Left ventricle myocardium inferior (tissue), 1 donor: ENCODE results near the gene AACS. TPM values are rescaled to one million over a fixed set of nuclear protein-coding genes. Genes with fewer than 3 reads are reported as not detected.

Experiments used
- DNase-seq: peaks from one replicate; pipeline ENCODE4 v3.0.0-alpha.2; 2020
- H3K27ac ChIP-seq: fragments of 200-600 bp; replicated peaks from 2 replicates; pipeline ENCODE4 v1.8.0; 2021
- H3K27me3 ChIP-seq: fragments of 200-600 bp; 2 replicates; pipeline ENCODE4 v1.8.0; 2021; ENCODE audit warnings: low read depth
- H3K36me3 ChIP-seq: fragments of 200-600 bp; 2 replicates; pipeline ENCODE4 v1.8.0; 2021
- H3K4me1 ChIP-seq: fragments of 200-600 bp; 2 replicates; pipeline ENCODE4 v1.8.0; 2021
- H3K4me3 ChIP-seq: fragments of 200-600 bp; 2 replicates; pipeline ENCODE4 v1.8.0; 2021; ENCODE audit warnings: mild to moderate bottlenecking, moderate library complexity
- H3K9me3 ChIP-seq: fragments of 200-600 bp; replicated peaks from 2 replicates; pipeline ENCODE4 v1.8.0; 2021
- intact Hi-C: fragments of 100-400 bp; cut with micrococcal nuclease; formaldehyde crosslinking; loops from one replicate; pipeline ENCODE4 v1.11.0; 2022
- total RNA-seq: library from RNA; stranded (reverse); fragmentation: NEBNext Ultra II Directional; extraction: Animal tissue kit (Norgen Biotek cat#: 25700); gene quantifications from one replicate; pipeline ENCODE4 v1.2.1, GENCODE V29; 2021
- TF ChIP-seq, protein P1 (sequence below): fragments of 200-600 bp; IDR thresholded peaks from 2 replicates; pipeline ENCODE4 v1.8.0; 2021; ENCODE audit warnings: antibody characterized with exemption, mild to moderate bottlenecking, borderline replicate concordance
- donor health status: DM: no; HTN: yes; CAD: no; lungs with severe emphysema.

The AACS gene
- total RNA-seq, 1 donor from 2014 or later = 11.5 TPM

DNA sequence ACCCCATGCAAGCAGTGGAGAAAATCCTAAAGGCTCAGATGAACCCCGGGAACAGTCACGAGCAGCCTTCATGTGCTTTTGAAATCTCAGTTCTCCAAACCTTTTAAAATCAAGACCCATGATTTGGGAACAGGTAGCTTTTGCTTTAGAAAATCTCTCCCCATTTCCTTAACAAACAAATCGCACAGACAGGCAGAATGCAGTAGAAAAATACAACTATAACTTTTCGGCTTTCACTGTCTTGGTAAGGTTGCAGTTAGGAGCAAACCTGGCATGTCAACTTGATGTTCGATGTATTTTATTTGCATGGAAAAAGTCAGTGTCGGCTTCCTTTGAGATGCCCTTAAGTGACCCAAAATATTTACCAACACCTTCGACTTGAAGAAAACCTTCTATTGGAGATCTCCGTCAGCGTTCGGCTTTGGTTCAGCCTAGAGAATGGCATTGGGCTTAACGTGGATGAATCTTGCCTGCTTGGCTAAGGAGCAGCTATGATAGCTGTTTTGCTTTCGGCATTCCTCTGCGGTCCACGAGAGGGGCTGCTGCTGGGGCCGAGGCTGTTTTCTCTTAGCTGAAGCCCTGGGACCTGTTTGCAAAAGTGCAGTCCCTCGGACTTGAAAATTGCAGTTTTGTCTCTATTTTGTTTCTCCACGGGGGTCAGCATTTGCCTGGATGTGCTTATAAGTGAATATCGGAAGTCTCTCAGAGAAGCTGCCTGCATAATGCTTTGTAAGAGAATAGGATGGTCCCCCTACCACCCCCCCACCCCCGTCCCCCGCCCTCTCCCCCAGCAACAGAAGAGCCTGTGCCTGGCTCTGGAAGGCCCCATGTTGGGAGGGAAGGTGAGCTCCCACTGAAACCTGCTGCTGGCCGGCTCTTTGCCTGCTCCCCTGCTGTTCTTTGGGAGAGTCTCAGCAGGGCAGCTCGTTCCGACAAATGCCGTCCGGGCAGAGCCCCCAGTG, 122.8 kb downstream of the AACS start:
- H3K27ac ChIP-seq = no peak overlapping the region
- DNase-seq = no peak
- H3K9me3 ChIP-seq = no peaks in the 10 kb centered on the region
- intact Hi-C loops = loop anchor here (10.0 kb wide), 2 partner anchors 217 to 1557 kb away; no protein-coding TSS in a partner anchor
- peaks cover 85% of the 10 kb centered on the region for H3K27me3 ChIP-seq
- H3K36me3 ChIP-seq = no peaks in the 10 kb centered on the region
- peak overlapping the region; percentile 67 for H3K4me3 ChIP-seq
- peaks cover 28% of the 10 kb centered on the region for H3K4me1 ChIP-seq
- TF ChIP-seq, protein P1, sequence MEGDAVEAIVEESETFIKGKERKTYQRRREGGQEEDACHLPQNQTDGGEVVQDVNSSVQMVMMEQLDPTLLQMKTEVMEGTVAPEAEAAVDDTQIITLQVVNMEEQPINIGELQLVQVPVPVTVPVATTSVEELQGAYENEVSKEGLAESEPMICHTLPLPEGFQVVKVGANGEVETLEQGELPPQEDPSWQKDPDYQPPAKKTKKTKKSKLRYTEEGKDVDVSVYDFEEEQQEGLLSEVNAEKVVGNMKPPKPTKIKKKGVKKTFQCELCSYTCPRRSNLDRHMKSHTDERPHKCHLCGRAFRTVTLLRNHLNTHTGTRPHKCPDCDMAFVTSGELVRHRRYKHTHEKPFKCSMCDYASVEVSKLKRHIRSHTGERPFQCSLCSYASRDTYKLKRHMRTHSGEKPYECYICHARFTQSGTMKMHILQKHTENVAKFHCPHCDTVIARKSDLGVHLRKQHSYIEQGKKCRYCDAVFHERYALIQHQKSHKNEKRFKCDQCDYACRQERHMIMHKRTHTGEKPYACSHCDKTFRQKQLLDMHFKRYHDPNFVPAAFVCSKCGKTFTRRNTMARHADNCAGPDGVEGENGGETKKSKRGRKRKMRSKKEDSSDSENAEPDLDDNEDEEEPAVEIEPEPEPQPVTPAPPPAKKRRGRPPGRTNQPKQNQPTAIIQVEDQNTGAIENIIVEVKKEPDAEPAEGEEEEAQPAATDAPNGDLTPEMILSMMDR = no peak

DNA sequence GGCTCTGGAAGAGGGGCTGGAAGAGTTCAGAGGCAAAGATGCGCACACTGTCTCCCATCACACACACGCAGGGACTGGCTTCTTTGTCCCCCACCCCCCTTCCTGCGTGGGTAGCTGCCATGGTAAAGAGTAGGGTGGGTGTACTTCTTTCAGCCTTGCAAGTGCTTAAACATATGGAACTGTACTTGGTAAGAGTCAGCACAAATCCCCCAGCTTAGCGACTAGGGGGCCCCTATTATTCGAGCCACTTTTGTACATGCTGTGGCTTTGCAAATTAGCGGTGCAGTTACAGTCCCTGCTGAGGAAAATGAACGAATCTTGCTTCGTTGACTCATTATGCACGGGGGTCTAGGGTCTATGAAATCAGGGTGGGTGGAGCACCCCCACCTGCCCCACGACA, 123.8 kb downstream of the AACS start:
- Histone ChIP-seq H3K27ac (no peak overlapping the region), H3K4me1 (peaks cover 21% of the 10 kb centered on the region), H3K36me3 (no peaks in the 10 kb centered on the region), H3K4me3 (no peak overlapping the region), H3K9me3 (no peaks in the 10 kb centered on the region), H3K27me3 (peaks cover 85% of the 10 kb centered on the region)
- no peak for DNase-seq
- intact Hi-C loops = loop anchor here (10.0 kb wide), 2 partner anchors 216 to 1556 kb away; no protein-coding TSS in a partner anchor
- TF ChIP-seq, protein P1 = no peak

DNA sequence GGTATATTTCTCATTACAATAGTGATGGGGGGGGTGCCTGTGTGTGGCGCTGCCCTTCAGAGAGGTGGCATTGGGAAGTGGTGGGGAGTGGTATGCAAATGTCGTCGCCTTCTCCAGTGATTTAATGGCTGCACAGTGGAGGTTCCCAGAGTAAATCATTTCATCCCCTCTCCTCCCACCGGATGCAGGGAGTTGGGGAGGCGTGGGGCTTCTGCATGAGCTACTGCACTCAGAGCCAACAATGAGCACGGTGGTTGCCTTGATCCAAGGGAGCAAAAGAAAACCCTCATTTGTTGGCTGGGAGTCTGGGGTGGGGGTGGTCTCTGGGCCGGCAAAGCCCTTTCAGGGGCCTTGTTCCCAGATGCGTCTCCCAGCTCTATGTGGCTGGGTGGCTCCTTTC, 124.3 kb downstream of the AACS start:
- Histone ChIP-seq H3K9me3 (no peaks in the 10 kb centered on the region), H3K4me3 (no peak overlapping the region), H3K4me1 (peaks cover 21% of the 10 kb centered on the region), H3K27ac (no peak overlapping the region), H3K36me3 (no peaks in the 10 kb centered on the region), H3K27me3 (peaks cover 85% of the 10 kb centered on the region)
- intact Hi-C loops = loop anchor here (10.0 kb wide), 2 partner anchors 215 to 1555 kb away; no protein-coding TSS in a partner anchor
- TF ChIP-seq, protein P1 = no peak
- no peak for DNase-seq

DNA sequence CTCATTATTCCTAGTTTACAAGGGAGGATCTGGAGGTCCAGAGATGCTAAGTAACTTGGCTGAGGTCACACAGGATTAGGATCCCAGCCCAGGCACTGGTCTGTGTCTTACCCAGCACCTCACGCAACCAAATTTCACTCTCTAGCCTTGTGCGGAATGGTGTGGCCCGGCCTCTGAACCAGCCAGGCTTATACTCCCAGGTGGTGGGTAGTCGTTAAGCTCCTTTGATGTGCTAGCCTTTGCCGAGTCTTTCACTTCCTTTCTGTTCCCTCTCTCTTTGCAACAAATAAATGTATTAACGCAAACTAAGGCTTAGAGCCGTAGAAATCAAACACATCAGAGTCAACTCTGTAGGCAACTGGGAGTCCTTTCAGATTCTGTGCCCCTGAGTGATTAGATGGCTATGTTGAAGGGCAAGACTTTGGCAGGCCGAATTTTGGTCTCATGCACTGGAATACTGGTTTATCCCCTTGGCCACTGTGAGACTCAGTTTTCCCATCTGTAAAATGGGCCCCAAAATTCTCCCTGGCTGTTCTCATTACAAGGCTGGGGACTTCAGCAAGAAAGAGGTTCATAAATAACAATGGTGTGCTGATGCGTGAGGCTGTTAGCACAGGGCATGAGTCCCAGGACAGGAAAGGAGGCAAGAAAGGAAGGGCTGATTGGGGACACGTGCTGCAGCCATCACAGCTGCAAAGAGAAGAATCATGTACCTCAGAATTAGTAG, 126.3 kb downstream of the AACS start:
- TF ChIP-seq, protein P1 = no peak
- Histone ChIP-seq H3K9me3 (no peaks in the 10 kb centered on the region), H3K36me3 (no peaks in the 10 kb centered on the region), H3K4me3 (no peak overlapping the region), H3K27ac (no peak overlapping the region), H3K4me1 (peaks cover 16% of the 10 kb centered on the region), H3K27me3 (peaks cover 85% of the 10 kb centered on the region)
- intact Hi-C loops = no loop called here
- no peak for DNase-seq

DNA sequence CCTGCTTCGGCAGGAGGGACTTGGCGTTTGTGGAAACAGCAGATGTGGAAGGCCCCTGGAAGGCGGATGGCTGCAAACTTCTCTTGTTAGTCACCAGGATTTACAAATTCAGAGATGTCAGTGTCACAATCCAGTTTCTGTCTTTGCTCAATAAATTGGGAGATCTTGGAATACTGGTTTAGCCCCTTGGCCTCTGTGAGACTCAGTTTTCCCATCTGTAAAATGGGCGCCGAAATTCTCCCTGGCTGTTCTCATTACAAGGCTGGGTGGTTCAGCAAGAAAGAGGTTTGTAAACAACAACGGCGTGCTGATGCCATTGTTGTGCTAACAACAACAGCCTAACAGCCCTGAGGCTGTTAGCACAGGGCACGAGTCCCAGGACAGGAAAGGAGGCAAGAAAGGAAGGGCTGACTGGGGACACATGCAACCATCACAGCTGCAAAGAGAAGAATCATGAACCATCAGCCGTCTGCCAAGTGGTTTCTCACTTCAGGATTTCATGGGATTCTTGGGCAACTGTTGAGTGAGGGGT, 127.5 kb downstream of the AACS start:
- Histone ChIP-seq H3K4me1 (peaks cover 5% of the 10 kb centered on the region), H3K4me3 (no peak overlapping the region), H3K27ac (no peak overlapping the region), H3K9me3 (no peaks in the 10 kb centered on the region), H3K27me3 (peaks cover 73% of the 10 kb centered on the region), H3K36me3 (no peaks in the 10 kb centered on the region)
- intact Hi-C loops = no loop called here
- TF ChIP-seq, protein P1 = no peak
- DNase-seq = no peak
